IPS-18c (cell line): ENCODE results near the gene FGD6.

Experiments used
- H3K4me3 ChIP-seq: 2 replicates; pipeline ENCODE4 v1.7.0; 2013; ENCODE audit warnings: low read depth, mild to moderate bottlenecking, low read length, moderate library complexity; ENCODE audit not compliant: insufficient read depth
- H3K9me3 ChIP-seq: one replicate; pipeline ENCODE4 v1.6.1; 2013; ENCODE audit warnings: mild to moderate bottlenecking, low read length, moderate library complexity; ENCODE audit not compliant: control insufficient read depth, insufficient read depth

FGD6 gene

DNA sequence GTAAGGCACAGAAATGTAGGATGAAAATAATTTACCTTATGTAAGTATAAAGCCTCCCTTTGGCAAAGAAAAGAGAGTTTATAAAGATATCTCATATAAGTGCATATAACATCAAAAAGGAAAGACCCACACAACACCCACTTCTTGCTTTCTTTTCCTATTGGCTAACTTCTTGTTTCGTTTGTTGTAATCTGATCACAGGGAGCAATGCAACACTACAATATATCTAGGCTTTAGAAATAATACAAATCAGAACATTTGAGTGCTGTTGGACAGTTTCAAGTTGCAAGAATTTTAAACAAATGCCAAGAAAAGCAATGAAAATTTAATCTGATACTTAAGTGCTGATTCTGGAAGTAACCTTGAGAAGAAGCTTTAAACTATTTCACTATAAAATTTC is 1.3 kb downstream of the FGD6 start:
- H3K4me3 ChIP-seq: peak overlapping the region; percentile 91
- H3K9me3 ChIP-seq: no peaks in the 10 kb centered on the region

DNA sequence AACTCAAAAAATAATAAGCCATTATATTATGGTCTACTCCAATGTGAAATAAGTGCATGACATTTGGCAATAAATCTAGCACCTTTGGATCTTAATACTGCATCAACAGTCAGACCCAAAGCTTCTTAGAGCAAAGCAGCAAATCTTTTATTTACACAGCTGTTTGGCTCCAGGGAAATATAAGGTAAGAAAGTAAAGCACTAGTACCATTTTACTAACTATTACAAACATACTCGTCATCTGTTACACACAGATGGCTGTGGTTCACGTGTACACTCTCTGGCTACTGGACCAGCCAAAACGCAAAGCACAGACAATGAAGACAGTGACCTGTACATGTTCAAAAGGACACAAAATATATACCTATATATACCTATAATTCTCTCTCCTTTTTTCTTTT is 2.8 kb downstream of the FGD6 start:
- no peak overlapping the region for H3K4me3 ChIP-seq
- H3K9me3 ChIP-seq: no peaks in the 10 kb centered on the region

- Histone ChIP-seq H3K4me3 (no peak overlapping the region), H3K9me3 (no peaks in the 10 kb centered on the region)
These were observed 3.3 kb downstream of the FGD6 start for GRCh38 chr12:95213928-95214327.

GRCh38 chr12:95213119-95213518 is 4.1 kb downstream of the FGD6 start:
- H3K4me3 ChIP-seq: no peak overlapping the region
- no peaks in the 10 kb centered on the region for H3K9me3 ChIP-seq

DNA sequence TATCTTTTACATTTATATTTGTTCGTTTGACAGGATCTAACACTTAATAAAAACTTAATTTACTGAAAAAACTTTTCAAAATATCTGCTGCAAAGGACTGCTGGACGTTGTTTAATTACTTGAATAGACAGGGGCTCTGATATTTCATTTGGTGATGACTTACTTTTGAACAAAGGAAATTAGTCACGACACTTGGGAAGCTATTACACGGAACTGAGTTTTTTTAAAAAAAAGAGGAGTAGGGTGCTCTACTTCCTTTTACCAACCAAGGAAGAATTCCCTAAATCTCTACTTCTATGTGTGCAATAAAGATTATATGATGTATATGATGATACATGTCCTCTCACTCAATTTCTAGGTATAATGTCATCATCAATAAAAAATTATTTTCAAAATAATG is 4.7 kb downstream of the FGD6 start:
- no peak overlapping the region for H3K4me3 ChIP-seq
- H3K9me3 ChIP-seq: no peaks in the 10 kb centered on the region

DNA sequence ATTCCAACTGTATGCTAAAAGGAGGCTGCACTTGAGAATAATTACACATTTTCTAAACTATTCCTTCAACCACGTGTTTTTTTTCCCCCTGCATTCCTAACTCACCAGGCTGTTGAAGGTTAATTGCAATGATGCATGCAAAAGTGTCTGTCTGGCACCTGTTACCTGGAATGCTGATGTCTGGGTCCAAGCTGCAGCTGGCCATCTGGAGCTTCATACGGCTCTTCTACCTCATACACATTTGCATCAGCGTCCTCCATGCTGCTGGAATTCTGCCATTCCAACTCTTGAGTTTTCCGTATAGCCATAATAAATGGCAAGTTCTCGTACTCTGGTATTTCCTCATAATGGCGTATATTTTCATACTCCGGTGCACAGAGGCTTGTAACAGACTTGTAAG is 8.6 kb downstream of the FGD6 start:
- Histone ChIP-seq H3K4me3 (no peak overlapping the region), H3K9me3 (no peaks in the 10 kb centered on the region)

DNA sequence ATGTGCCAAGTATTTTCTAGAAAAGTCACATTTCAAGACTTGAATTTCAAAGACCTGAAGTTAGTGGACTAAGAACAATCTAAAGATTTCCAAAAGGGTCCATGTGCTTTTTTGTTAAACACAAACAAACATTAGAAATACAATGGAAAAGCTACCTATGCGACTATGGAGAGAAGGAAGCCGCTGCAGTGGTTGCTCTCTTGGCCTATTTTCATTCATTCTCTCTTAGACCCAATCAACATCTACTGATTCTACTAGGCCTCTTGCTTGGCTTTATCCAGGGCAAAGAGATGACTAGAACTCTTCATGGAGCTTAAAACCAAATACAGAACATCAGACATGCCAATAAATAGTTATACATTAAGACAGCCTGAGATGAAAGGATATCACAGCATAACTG is 9.9 kb downstream of the FGD6 start:
- Histone ChIP-seq H3K9me3 (no peaks in the 10 kb centered on the region), H3K4me3 (no peak overlapping the region)

DNA sequence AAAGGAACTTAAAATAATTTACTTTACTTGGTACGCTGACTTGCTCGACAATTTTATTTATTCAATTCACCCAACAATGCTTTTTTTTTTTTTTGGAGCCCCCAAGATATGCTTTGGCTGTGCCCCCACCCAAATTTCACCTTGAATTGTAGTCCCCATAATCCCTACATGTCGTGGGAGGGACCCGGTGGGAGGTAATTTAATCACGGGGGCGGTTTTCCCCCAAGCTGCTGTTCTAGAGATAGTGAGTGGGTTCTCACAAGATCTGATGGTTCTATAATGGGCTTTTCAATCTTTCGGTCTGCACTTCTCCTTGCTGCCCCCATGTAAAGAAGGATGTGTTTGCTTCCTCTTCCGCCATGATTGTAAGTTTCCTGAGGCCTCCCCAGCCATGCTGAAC is 10.4 kb downstream of the FGD6 start:
- Histone ChIP-seq H3K4me3 (no peak overlapping the region), H3K9me3 (no peaks in the 10 kb centered on the region)

DNA sequence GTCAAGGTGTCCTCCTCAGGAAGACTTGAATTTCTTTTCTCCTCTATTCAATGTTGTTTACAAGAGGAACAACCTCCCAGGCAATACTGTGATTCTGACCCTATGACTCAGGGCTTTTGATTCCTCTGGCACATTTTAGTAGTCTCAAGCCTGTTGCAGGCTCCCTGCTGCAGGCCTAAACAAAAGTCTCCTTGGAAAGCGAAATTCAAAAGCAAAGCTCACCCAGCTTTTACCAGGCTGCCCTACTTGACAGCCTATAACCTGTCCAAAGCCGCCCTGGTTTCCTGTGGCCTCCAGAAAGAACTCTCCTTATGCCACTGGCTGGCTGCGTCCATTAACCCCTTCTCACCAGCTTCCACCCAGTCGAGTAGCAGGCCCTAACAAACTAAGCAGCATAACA is 11.6 kb downstream of the FGD6 start:
- H3K9me3 ChIP-seq: no peaks in the 10 kb centered on the region

DNA sequence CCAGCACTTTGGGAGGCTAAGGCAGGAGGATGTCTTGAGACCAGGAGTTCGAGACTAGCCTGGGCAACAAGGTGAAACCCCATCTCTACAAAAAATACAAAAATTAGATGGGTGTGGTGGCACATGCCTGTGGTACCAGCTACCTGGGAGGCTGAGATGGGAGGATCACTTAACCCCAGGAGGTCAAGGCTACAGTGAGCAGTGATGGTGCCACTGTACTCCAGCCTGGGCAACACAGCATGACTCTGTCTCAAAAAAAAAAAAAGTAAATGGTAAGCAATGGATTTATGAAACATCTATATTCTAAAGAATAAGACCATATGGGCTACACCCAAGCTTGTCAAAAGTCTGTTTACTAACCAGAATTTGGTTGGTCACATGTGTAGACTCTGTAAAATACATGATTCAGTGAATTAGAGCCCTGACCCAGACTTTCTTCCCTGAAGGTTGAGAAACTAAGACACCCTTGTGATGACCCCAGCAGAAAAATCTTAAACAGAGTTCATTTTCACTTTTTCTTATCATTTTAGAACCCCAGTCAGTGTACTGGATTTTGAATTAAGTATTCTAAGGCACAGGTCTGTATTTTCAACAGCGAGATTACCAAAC is 12.1 kb downstream of the FGD6 start:
- no peaks in the 10 kb centered on the region for H3K9me3 ChIP-seq
- H3K4me3 ChIP-seq: no peak overlapping the region

More for the DNA sequence above, 11.6 kb downstream of the FGD6 start:
- no peak overlapping the region for H3K4me3 ChIP-seq

DNA sequence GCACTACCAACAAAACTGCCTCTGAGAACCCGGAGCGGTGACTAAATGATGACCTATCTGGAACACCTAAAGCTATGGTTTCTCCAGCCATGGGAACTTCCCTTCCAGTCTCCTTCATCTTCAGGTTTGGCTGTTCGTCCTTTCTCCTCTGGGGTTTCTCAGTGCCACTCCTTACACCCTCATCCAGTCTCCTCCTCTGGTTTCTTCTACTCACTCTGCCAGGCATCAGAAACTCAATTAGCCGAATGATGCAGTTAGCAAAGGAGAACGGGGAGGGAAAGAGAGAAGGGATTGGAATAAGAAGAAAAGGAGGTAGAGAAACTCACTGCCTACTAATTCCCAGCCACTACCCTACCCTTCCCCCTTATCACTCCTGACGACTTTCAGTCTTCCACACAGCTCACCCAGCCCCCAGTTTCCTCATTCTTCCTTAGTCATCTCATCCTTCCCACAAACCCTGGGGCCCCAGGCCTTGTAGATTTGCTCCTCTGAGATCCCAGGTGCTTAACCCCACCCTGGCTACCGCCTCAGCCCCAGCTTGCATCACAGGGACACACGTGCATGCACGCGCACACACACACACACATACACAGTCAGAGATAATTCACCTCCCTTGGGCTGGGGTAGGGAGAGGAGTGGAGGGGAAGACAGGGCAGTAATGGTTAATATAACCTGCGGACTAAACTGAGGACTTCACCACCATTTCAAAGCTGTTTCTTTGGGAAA is 13.0 kb downstream of the FGD6 start:
- H3K9me3 ChIP-seq: no peaks in the 10 kb centered on the region
- H3K4me3 ChIP-seq: no peak overlapping the region

GRCh38 chr12:95203487-95204030 is 13.7 kb downstream of the FGD6 start:
- no peak overlapping the region for H3K4me3 ChIP-seq
- no peaks in the 10 kb centered on the region for H3K9me3 ChIP-seq

GRCh38 chr12:95202691-95203486 is 14.4 kb downstream of the FGD6 start:
- H3K4me3 ChIP-seq: no peak overlapping the region

DNA sequence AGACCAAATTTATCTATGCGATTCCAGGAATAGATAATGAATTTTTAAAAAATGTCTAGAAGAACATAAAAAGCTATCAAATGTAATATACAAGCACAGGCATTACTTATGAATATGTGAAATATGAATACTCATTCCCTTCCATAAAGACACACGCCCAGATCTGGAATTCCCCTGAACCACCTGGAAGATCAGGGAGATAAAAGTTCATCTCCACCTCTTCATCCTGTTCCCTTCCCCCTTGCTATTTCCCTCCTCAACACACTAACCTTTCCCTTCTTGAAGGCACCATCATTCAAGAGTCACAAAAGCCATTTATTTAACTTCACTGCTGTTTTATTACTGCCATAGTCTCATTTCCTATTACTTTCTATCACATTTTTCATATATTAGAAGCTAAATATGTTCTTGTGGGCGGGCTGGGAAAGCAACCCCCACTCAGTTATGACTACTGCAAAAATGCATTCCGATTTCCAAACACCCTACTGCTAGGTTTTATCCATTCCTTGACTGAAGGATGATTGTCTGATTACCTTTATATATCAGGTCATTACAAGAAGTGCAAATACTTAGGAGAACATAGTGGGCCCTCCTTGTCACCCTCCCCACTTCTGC is 16.1 kb downstream of the FGD6 start:
- no peaks in the 10 kb centered on the region for H3K9me3 ChIP-seq
- H3K4me3 ChIP-seq: no peak overlapping the region

More at GRCh38 chr12:95202691-95203486, 14.4 kb downstream of the FGD6 start:
- H3K9me3 ChIP-seq: no peaks in the 10 kb centered on the region

DNA sequence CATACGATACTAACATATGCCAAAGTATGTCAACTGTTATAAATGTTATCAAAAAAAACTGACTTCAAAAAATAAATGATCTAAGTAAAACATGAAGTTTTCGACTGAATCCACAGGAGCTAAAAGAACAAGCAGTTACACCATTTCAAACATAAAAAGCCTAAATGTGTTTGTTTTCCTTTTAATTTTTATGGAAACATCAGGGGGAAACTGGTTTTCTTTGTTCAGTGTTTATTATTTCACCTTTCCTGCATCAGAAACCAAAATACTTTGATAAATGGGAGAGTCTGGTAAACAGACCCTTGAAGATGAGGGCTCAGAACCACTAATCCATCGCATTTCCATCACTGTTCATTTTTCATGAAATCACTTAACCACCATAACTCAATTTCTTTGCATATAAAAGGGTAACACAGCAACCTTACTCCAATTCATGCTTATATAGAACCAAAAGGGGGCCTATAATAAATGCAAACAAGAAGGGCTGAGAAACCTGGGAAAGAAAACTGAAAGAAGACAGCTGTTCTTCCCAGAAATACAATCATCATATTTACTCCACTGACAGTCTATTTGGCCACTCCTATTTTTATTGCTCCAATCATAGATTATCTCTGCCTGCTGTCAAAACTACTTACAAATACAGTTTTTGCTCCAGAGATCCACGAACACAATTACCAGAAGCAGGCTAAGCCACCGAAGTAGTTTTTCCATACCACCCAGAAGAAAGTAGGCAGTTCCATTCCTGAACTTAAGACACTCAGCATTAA is 17.0 kb downstream of the FGD6 start:
- H3K4me3 ChIP-seq: no peak overlapping the region
- no peaks in the 10 kb centered on the region for H3K9me3 ChIP-seq

- Histone ChIP-seq H3K9me3 (no peaks in the 10 kb centered on the region), H3K4me3 (no peak overlapping the region)
These were observed 18.4 kb downstream of the FGD6 start for GRCh38 chr12:95198914-95199313.

DNA sequence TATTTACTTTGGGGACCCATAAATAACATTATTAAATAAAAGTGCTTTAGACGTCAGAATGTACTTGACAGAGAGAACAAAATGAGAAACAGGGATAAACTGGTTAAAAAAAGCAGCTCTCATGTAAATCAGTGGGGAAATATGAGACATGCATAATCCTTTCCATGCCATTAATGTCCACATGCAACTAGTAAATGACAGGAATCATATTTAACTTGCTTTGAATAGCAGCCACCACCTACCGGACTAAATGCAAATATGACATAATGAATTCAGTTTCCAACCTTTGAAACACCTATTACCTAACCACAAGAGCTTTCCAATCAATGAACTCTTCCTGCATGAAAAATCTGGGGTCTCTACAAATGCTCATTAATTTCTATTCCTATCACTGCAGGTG is 19.6 kb downstream of the FGD6 start:
- Histone ChIP-seq H3K4me3 (no peak overlapping the region), H3K9me3 (no peaks in the 10 kb centered on the region)
